Inflammatory macrophage treated with lipopolysaccharide for 1 hour (primary cell): ENCODE data around the gene RAB12.

Source experiments
- DNase-seq, 2 donors: peaks; one replicate each; pipeline ENCODE4 v3.0.0-alpha.2; 2020 to 2022

Gene RAB12

DNA sequence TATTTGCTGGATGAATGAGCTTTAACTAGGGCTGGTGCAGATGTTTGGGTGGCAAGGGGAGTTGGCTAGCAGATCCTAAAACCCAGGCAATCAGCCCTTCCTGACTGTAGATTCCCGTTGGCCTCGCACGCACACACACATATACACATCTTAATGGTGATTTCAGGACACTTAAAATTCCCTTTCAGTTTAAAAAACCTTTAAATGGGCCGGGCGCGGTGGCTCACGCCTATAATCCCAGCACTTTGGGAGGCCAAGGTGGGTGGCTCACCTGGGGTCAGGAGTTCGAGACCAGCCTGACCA is 76.6 kb downstream of the RAB12 start:
- DNase-seq, result no peak

DNA sequence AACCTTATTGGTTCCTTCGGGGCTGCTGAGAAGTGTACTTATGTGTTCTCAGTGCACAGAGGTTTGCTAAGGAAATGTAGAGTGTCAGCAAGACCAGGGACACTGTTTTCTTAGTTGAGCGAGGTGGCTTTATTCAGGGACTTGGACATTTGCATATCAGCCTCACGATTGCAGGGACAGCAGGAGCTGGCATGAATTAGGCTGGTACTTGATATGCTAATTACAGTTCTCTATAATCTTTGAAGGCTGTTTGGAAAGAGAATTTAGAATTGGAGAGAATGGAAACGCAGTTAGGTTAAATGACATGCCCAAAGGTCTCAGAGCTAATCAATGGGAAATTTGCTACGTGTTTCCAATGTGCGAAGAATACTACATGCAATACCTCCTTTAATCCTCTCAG is 77.4 kb downstream of the RAB12 start:
- DNase-seq, result no peak

DNA sequence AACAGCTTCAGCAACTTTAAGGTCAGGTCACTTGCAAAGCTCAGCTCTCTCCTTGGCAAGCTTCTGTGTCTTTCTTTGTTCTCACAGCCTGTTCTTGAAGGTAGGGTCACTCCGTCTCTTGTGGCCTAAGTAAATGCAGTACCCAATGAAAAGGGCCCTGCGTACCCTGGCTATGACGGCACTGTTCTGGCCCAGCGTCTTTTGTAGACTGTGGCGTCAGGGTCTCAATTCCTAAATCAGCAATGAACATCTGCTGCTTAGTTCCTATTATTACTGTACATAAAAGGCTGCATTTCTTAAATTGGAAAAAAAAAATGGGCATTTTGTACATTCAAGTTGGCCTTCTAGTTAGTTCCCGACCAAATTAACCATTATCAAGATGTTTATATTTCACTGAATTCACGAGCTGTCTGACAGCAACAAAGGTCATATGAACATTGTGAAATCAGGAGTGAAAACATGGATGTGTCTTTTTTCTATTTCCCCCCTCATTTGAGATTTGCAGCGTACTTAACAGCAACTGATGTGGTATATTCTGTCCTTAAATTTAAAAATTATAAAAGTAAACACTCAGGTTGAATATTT is 79.1 kb downstream of the RAB12 start:
- DNase-seq, result no peak

DNA sequence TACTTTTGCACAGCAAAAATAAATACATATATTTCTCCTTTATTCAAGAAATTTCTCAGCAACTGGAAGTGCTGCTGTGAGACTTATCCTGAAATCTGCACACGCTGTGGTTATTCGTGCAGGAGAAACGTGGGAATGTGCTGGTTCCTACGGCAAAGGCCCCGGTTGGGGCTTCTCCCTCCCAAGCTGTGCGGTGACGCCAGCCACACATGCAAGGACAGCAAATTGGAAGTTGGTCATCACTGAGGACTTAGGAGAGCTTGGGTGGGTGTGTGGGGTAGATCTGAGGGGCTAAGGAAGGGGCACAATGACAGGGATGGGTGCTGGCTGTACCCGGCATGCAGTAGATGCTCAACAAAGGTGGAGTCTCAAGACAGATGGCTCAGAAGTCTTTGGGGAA is 79.6 kb downstream of the RAB12 start:
- no peak for DNase-seq
